A549 treated with AZD2906 at 1 μM for 4 hours (cell line): ENCODE data around the gene HTN1. TPM values are rescaled to one million over a fixed set of nuclear protein-coding genes. Genes with fewer than 3 reads are reported as not detected.

Experiments
- total RNA-seq: library from RNA; stranded (reverse); fragments of 200-300 nt; extraction: Qiagen RNA extraction; gene quantifications from 5 replicates; pipeline ENCODE4 v1.2.3, GENCODE V29; 2022

HTN1 gene
- not detected in 5 replicates for total RNA-seq

DNA sequence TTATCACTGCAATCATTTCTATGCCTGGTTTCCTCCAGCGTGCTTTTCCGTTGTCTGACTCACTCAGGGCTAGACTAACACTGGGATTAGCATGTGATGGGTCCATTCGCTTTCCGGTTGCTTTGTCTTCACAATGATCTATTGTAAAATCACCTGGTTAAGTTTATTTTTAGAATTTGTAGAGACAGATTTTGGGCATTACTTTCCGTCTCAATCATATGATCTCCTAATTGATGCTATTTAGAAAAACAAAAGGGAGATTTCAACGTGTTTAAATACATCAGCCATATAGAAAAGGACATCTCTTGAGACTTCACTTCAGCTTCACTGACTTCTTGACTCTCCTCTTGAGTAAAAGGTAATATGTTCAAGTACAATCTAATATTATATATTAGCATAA is at the start of gene HTN1:
TSS of gene HTN1 (plus strand) at position 301 of the 400 bp plus-strand sequence. CDS start 2,639 bp downstream, outside the sequence.

DNA sequence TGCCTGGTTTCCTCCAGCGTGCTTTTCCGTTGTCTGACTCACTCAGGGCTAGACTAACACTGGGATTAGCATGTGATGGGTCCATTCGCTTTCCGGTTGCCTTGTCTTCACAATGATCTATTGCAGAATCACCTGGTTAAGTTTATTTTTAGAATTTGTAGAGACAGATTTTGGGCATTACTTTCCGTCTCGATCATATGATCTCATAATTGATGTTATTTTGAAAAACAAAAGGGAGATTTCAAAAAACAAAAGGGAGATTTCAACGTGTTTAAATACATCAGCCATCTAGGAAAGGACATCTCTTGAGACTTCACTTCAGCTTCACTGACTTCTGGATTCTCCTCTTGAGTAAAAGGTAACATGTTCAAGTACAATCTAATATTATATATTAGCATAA is 22.1 kb upstream of the HTN1 start, which contains the start of gene HTN3:
TSS of gene HTN3 (plus strand) at position 301 of the 400 bp plus-strand sequence. CDS start 2,282 bp downstream, outside the sequence.

Other genes with a start within 250 kb of the HTN1 start
- not detected in 5 replicates for gene SULT1E1, start 190.3 kb upstream of the HTN1 start, total RNA-seq
- gene CSN1S1, start 119.4 kb upstream of the HTN1 start, total RNA-seq = not detected in 5 replicates
- gene CSN2, start 84.7 kb upstream of the HTN1 start, total RNA-seq = not detected in 5 replicates
- not detected in 5 replicates for gene STATH, start 54.5 kb upstream of the HTN1 start, total RNA-seq
- not detected in 5 replicates for gene HTN3, start 22.0 kb upstream of the HTN1 start, total RNA-seq
- gene PRR27, start 103.8 kb downstream of the HTN1 start, total RNA-seq = not detected in 5 replicates
- gene ODAM, start 145.3 kb downstream of the HTN1 start, total RNA-seq = not detected in 5 replicates
- not detected in 5 replicates for gene FDCSP, start 175.7 kb downstream of the HTN1 start, total RNA-seq
- gene CSN3, start 192.2 kb downstream of the HTN1 start, total RNA-seq = not detected in 5 replicates